Mesendoderm (in vitro differentiated cells): ENCODE data around the gene SIM2.

Experiments
- DNase-seq: peaks from one replicate; pipeline ENCODE4 v3.0.0; 2013
- H2AK5ac ChIP-seq: 2 replicates; pipeline ENCODE4 v1.6.1; 2013; ENCODE audit warnings: low read length, inconsistent platforms
- H2BK120ac ChIP-seq: 2 replicates; pipeline ENCODE4 v1.6.1; 2013; ENCODE audit warnings: low read depth, mild to moderate bottlenecking, low read length, moderate library complexity, mixed read lengths
- H2BK15ac ChIP-seq: replicated peaks from 2 replicates; pipeline ENCODE4 v1.6.1; 2013; ENCODE audit warnings: low read depth, mild to moderate bottlenecking, moderate library complexity
- H2BK5ac ChIP-seq: 2 replicates; pipeline ENCODE4 v1.6.1; 2013; ENCODE audit warnings: low read length, inconsistent platforms
- H3K18ac ChIP-seq: 2 replicates; pipeline ENCODE4 v1.6.1; 2013; ENCODE audit warnings: mild to moderate bottlenecking, low read length, mixed read lengths
- H3K23ac ChIP-seq: one replicate; pipeline ENCODE4 v1.6.1; 2013; ENCODE audit warnings: low read length
- H3K27ac ChIP-seq: 2 replicates; pipeline ENCODE4 v1.5.1; 2013; ENCODE audit warnings: low read depth, mild to moderate bottlenecking, inconsistent platforms, low read length, moderate library complexity
- H3K27me3 ChIP-seq: 2 replicates; pipeline ENCODE4 v1.6.1; 2013; ENCODE audit warnings: low read length, control low read depth, mild to moderate bottlenecking, inconsistent platforms; ENCODE audit not compliant: insufficient read depth, poor library complexity
- H3K36me3 ChIP-seq: 2 replicates; pipeline ENCODE4 v1.6.1; 2013; ENCODE audit warnings: low read length, inconsistent platforms; ENCODE audit not compliant: control insufficient read depth, insufficient read depth
- H3K4ac ChIP-seq: one replicate; pipeline ENCODE4 v1.6.1; 2013; ENCODE audit warnings: low read depth, mild to moderate bottlenecking, low read length, moderate library complexity
- H3K4me1 ChIP-seq: 2 replicates; pipeline ENCODE4 v1.6.1; 2013; ENCODE audit warnings: low read depth, low read length, inconsistent platforms; ENCODE audit not compliant: control insufficient read depth
- H3K4me2 ChIP-seq: 2 replicates; pipeline ENCODE4 v1.6.1; 2013; ENCODE audit warnings: low read length
- H3K4me3 ChIP-seq: 2 replicates; pipeline ENCODE4 v1.5.1; 2013; ENCODE audit warnings: mild to moderate bottlenecking, low read length
- H3K56ac ChIP-seq: one replicate; pipeline ENCODE4 v1.6.1; 2013; ENCODE audit warnings: low read length
- H3K79me1 ChIP-seq: 2 replicates; pipeline ENCODE4 v1.6.1; 2013; ENCODE audit warnings: low read length, inconsistent platforms
- H3K79me2 ChIP-seq: 2 replicates; pipeline ENCODE4 v1.6.1; 2013; ENCODE audit warnings: mild to moderate bottlenecking, low read length; ENCODE audit not compliant: control insufficient read depth, insufficient read depth
- H3K9ac ChIP-seq: 2 replicates; pipeline ENCODE4 v1.6.1; 2013; ENCODE audit warnings: low read length, inconsistent platforms
- H4K5ac ChIP-seq: one replicate; pipeline ENCODE4 v1.6.1; 2013; ENCODE audit warnings: low read length
- H4K8ac ChIP-seq: one replicate; pipeline ENCODE4 v1.6.1; 2013; ENCODE audit warnings: low read depth, mild to moderate bottlenecking, control low read depth, low read length, moderate library complexity
- WGBS: extraction: QIAGEN DNeasy Blood & Tissue Kit; methylation state at CpG from one replicate; pipeline ENCODE4 v1.1.7; 2013; ENCODE audit warnings: low lambda C conversion rate, missing lambda C conversion rate; ENCODE audit not compliant: insufficient coverage; ENCODE audit errors: extremely low coverage; 5-methylcytosine and 5-hydroxymethylcytosine counted together

The SIM2 gene

DNA sequence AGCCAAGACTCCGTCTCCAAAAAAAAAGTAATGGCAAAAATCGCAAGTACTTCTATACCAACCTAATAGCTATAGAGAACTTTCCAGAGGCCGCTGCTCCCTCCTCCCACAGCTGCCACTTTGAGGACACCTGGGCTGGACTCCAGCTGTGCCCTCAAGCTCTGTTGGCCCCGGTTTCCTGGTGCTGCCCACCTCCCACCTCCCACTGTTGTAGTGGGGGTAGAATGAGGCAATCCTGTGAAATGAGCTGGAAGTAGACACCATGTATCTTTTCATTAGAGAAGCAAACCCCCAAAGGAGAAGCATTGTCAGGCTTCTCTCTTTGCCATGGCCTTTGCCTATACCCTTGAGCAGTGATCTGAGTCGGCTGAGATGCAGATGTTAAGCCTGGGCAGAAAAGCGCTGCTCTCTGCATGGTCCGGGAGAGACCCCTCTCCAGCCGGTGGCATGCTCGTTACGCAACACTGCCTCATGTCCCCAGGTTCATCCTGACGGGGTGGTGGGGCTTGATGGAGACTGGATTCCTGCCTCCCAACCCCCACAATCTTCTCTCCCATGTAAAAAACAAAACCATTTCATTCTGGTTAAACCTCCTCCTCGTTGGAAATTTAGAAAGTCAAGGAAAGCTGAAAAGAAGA is 39.7 kb downstream of the SIM2 start:
- Histone ChIP-seq H3K4me1 (peaks cover 2% of the 10 kb centered on the region), H3K27ac (no peak overlapping the region), H4K5ac (no peak overlapping the region), H2BK15ac (no peak overlapping the region), H2AK5ac (no peak overlapping the region), H3K79me1 (no peaks in the 10 kb centered on the region), H3K27me3 (no peaks in the 10 kb centered on the region), H3K36me3 (no peaks in the 10 kb centered on the region), H3K18ac (no peak overlapping the region), H3K4ac (no peak overlapping the region), H3K23ac (no peak overlapping the region), H3K4me2 (no peak overlapping the region), H3K4me3 (no peak overlapping the region), H3K9ac (no peak overlapping the region), H4K8ac (no peak overlapping the region), H3K79me2 (no peaks in the 10 kb centered on the region), H2BK120ac (no peak overlapping the region), H2BK5ac (no peak overlapping the region), H3K56ac (no peak overlapping the region)
- WGBS: no CpG with 5 or more reads among the region's 12 CpGs
- no peak for DNase-seq

DNA sequence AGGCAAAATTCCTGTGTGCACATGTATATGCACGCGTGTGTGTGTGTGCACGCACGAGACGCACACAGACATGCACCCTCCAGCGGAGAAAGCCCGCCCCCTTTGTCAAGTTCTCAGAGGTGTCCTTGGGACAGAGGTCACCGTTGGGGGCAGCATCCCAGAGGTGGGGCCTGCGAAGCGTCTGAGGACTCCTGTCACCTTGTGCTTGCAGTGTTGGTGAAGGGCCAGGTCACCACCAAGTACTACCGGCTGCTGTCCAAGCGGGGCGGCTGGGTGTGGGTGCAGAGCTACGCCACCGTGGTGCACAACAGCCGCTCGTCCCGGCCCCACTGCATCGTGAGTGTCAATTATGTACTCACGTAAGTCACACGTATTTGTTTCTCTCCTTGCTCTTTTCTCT is 42.6 kb downstream of the SIM2 start:
- Histone ChIP-seq H3K27ac (no peak overlapping the region), H2BK5ac (no peak overlapping the region), H3K36me3 (no peaks in the 10 kb centered on the region), H3K4me2 (no peak overlapping the region), H3K27me3 (no peaks in the 10 kb centered on the region), H4K5ac (no peak overlapping the region), H2AK5ac (no peak overlapping the region), H3K79me1 (no peaks in the 10 kb centered on the region), H2BK120ac (no peak overlapping the region), H3K4ac (no peak overlapping the region), H3K23ac (no peak overlapping the region), H3K9ac (no peak overlapping the region), H3K18ac (no peak overlapping the region), H4K8ac (no peak overlapping the region), H2BK15ac (no peak overlapping the region), H3K4me1 (peaks cover 2% of the 10 kb centered on the region), H3K56ac (no peak overlapping the region), H3K79me2 (no peaks in the 10 kb centered on the region), H3K4me3 (no peak overlapping the region)
- no peak for DNase-seq
- no CpG with 5 or more reads among the region's 21 CpGs for WGBS

GRCh38 chr21:36743008-36743407 is 44.1 kb downstream of the SIM2 start:
- peaks cover 4% of the 10 kb centered on the region for H3K4me1 ChIP-seq
- no peaks in the 10 kb centered on the region for H3K79me1 ChIP-seq
- no peak overlapping the region for H3K4me3 ChIP-seq
- no peak overlapping the region for H3K56ac ChIP-seq
- no peak overlapping the region for H2AK5ac ChIP-seq
- no peaks in the 10 kb centered on the region for H3K36me3 ChIP-seq
- no peak overlapping the region for H3K9ac ChIP-seq
- no peak overlapping the region for H3K4ac ChIP-seq
- no peak overlapping the region for H4K5ac ChIP-seq
- H4K8ac ChIP-seq: no peak overlapping the region
- no peak overlapping the region for H2BK120ac ChIP-seq
- H3K23ac ChIP-seq: no peak overlapping the region
- no peak overlapping the region for H3K4me2 ChIP-seq
- no peak for DNase-seq
- H2BK5ac ChIP-seq: no peak overlapping the region
- no CpG with 5 or more reads among the region's 7 CpGs for WGBS
- H3K27ac ChIP-seq: no peak overlapping the region
- no peak overlapping the region for H3K18ac ChIP-seq
- H2BK15ac ChIP-seq: no peak overlapping the region
- H3K79me2 ChIP-seq: no peaks in the 10 kb centered on the region
- no peaks in the 10 kb centered on the region for H3K27me3 ChIP-seq

GRCh38 chr21:36743446-36743845 is 44.5 kb downstream of the SIM2 start:
- Histone ChIP-seq H2BK15ac (no peak overlapping the region), H3K36me3 (no peaks in the 10 kb centered on the region), H3K79me1 (no peaks in the 10 kb centered on the region), H3K27ac (no peak overlapping the region), H3K4me1 (peaks cover 4% of the 10 kb centered on the region), H4K5ac (no peak overlapping the region), H4K8ac (no peak overlapping the region), H3K4me2 (no peak overlapping the region), H3K9ac (no peak overlapping the region), H3K4me3 (no peak overlapping the region), H2AK5ac (no peak overlapping the region), H3K23ac (no peak overlapping the region), H2BK5ac (no peak overlapping the region), H3K56ac (no peak overlapping the region), H3K79me2 (no peaks in the 10 kb centered on the region), H3K27me3 (no peaks in the 10 kb centered on the region), H2BK120ac (no peak overlapping the region), H3K18ac (no peak overlapping the region), H3K4ac (no peak overlapping the region)
- no CpG with 5 or more reads among the region's 9 CpGs for WGBS
- DNase-seq: no peak

DNA sequence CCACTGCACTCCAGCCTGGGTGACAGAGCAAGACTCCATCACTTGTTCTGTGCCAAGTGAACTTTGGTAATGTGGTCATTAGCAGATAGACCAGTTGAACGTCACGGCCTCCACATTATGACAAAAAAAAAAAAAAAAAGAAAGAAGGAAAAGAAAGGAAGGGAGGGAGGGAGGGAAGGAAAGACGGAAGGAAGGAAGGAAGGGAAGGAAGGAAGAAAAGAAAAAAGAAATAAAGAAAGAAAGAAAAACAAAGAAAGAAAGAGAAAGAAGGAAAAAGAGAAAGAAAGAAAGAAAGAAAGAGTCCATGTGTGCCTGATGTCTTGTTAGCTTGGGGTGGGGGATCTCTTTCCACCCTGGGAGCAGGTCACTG is 45.3 kb downstream of the SIM2 start:
- Histone ChIP-seq H3K79me2 (no peaks in the 10 kb centered on the region), H3K27ac (no peak overlapping the region), H3K56ac (no peak overlapping the region), H3K4ac (no peak overlapping the region), H2BK5ac (no peak overlapping the region), H3K79me1 (no peaks in the 10 kb centered on the region), H3K9ac (no peak overlapping the region), H3K4me2 (no peak overlapping the region), H3K4me3 (no peak overlapping the region), H2BK15ac (no peak overlapping the region), H4K8ac (no peak overlapping the region), H3K23ac (no peak overlapping the region), H3K4me1 (peaks cover 2% of the 10 kb centered on the region), H3K36me3 (no peaks in the 10 kb centered on the region), H3K18ac (no peak overlapping the region), H4K5ac (no peak overlapping the region), H2BK120ac (no peak overlapping the region), H3K27me3 (peaks cover 3% of the 10 kb centered on the region), H2AK5ac (no peak overlapping the region)
- no CpG with 5 or more reads among the region's 3 CpGs for WGBS
- DNase-seq: no peak

GRCh38 chr21:36744560-36745231 is 45.8 kb downstream of the SIM2 start:
- H2BK120ac ChIP-seq: no peak overlapping the region
- no peak overlapping the region for H3K56ac ChIP-seq
- H3K4me1 ChIP-seq: peaks cover 4% of the 10 kb centered on the region
- no peak overlapping the region for H3K23ac ChIP-seq
- H3K27me3 ChIP-seq: peaks cover 3% of the 10 kb centered on the region
- no peak overlapping the region for H3K27ac ChIP-seq
- no peaks in the 10 kb centered on the region for H3K79me1 ChIP-seq
- no peak overlapping the region for H4K5ac ChIP-seq
- no peak overlapping the region for H3K9ac ChIP-seq
- no peak overlapping the region for H3K4me2 ChIP-seq
- no peak for DNase-seq
- H3K4ac ChIP-seq: no peak overlapping the region
- no peak overlapping the region for H2AK5ac ChIP-seq
- H3K4me3 ChIP-seq: no peak overlapping the region
- WGBS: no CpG with 5 or more reads among the region's 30 CpGs
- no peaks in the 10 kb centered on the region for H3K79me2 ChIP-seq
- no peak overlapping the region for H4K8ac ChIP-seq
- no peaks in the 10 kb centered on the region for H3K36me3 ChIP-seq
- no peak overlapping the region for H3K18ac ChIP-seq
- H2BK15ac ChIP-seq: no peak overlapping the region
- H2BK5ac ChIP-seq: no peak overlapping the region
